ENCODE data around the gene AFAP1L1.

GRCh38 chr5:149355688-149356087 lies 84.0 kb downstream of the AFAP1L1 start:
- TF ChIP-seq, protein P1, sequence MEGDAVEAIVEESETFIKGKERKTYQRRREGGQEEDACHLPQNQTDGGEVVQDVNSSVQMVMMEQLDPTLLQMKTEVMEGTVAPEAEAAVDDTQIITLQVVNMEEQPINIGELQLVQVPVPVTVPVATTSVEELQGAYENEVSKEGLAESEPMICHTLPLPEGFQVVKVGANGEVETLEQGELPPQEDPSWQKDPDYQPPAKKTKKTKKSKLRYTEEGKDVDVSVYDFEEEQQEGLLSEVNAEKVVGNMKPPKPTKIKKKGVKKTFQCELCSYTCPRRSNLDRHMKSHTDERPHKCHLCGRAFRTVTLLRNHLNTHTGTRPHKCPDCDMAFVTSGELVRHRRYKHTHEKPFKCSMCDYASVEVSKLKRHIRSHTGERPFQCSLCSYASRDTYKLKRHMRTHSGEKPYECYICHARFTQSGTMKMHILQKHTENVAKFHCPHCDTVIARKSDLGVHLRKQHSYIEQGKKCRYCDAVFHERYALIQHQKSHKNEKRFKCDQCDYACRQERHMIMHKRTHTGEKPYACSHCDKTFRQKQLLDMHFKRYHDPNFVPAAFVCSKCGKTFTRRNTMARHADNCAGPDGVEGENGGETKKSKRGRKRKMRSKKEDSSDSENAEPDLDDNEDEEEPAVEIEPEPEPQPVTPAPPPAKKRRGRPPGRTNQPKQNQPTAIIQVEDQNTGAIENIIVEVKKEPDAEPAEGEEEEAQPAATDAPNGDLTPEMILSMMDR (conservative IDR thresholded peaks at IDR 0.05 in 1 of 2, IDR thresholded peaks at IDR 0.05 in 1 of 2; ENCODE audit: extremely low read depth in 1 of 2, insufficient read depth in 1 of 2, low read depth in 1 of 2, low read length in 2 of 2) = no peak
- TF ChIP-seq EZH2 (IDR thresholded peaks at IDR 0.05; ENCODE audit: borderline replicate concordance, low read length) = no peak

Measured in mammary epithelial cell (primary cell).